Small intestine (tissue), 7 donors: ENCODE data around the gene MBD1. TPM values are rescaled to one million over a fixed set of nuclear protein-coding genes. Genes with fewer than 3 reads are reported as not detected.

Experiments
- DNase-seq, 2 donors: peaks; one replicate each; pipeline versions ENCODE4 v3.0.0 to v3.0.0-alpha.2; 2013
- FAIRE-seq: peaks from 2 replicates; lab custom pipeline; 2012; peaks lifted over from hg19 to GRCh38; lab: Jason Lieb, UNC
- H3K27ac ChIP-seq, 3 donors: one replicate each; pipeline ENCODE4 v1.5.1; 2013; ENCODE audit warnings: low read length in 2 of 3, mild to moderate bottlenecking in 2 of 3, control low read depth in 1 of 3, inconsistent platforms in 1 of 3, low read depth in 1 of 3, moderate library complexity in 1 of 3
- H3K27me3 ChIP-seq, 3 donors: one replicate each; pipeline ENCODE4 v1.6.1; 2013; ENCODE audit warnings: low read length in 3 of 3, inconsistent platforms in 1 of 3; ENCODE audit not compliant: control insufficient read depth in 3 of 3, insufficient read depth in 3 of 3
- H3K36me3 ChIP-seq, 3 donors: one replicate each; pipeline ENCODE4 v1.6.1; 2013; ENCODE audit warnings: low read length in 3 of 3, inconsistent platforms in 1 of 3, low read depth in 1 of 3, mild to moderate bottlenecking in 1 of 3, moderate library complexity in 1 of 3; ENCODE audit not compliant: control insufficient read depth in 3 of 3, insufficient read depth in 2 of 3
- H3K4me1 ChIP-seq, 3 donors: one replicate each; pipeline ENCODE4 v1.6.1; 2013; ENCODE audit warnings: low read length in 2 of 3, inconsistent platforms in 1 of 3, low read depth in 1 of 3, mild to moderate bottlenecking in 1 of 3, moderate library complexity in 1 of 3; ENCODE audit not compliant: control insufficient read depth in 3 of 3, insufficient read depth in 2 of 3
- H3K4me3 ChIP-seq, 3 donors: one replicate each; pipeline ENCODE4 v1.5.1; 2013; ENCODE audit warnings: low read length in 3 of 3, control low read depth in 1 of 3, inconsistent platforms in 1 of 3, low read depth in 1 of 3, mild to moderate bottlenecking in 1 of 3, moderate library complexity in 1 of 3
- H3K9me3 ChIP-seq, 2 donors: one replicate each; pipeline ENCODE4 v1.6.1; 2013; ENCODE audit warnings: low read depth in 1 of 2, low read length in 1 of 2; ENCODE audit not compliant: control insufficient read depth in 2 of 2, insufficient read depth in 1 of 2
- WGBS, 3 donors: extraction: QIAGEN DNeasy Blood & Tissue Kit; methylation state at CpG; one replicate each; pipeline ENCODE4 v1.1.7; 2013; 5-methylcytosine and 5-hydroxymethylcytosine counted together
- polyA plus RNA-seq, 4 donors: library from polyadenylated mRNA; stranded (reverse) in 3 of 4; unstranded in 1 of 4; fragments of 200-250 nt in 3 of 4; fragments of 120-200 nt in 1 of 4; gene quantifications; one replicate each; pipeline versions ENCODE4 v1.2.1 to v1.2.3, GENCODE V29; 2013
- donor health status: healthy with polysubstance abuse.
- donor health status: control.
- donor health status: control.
- donor health status: Bipolar disorder and iron deficiency.
- donor health status: healthy.

MBD1 gene
- polyA plus RNA-seq, 4 donors: 26.2 to 67.4 (median 33.5) TPM

DNA sequence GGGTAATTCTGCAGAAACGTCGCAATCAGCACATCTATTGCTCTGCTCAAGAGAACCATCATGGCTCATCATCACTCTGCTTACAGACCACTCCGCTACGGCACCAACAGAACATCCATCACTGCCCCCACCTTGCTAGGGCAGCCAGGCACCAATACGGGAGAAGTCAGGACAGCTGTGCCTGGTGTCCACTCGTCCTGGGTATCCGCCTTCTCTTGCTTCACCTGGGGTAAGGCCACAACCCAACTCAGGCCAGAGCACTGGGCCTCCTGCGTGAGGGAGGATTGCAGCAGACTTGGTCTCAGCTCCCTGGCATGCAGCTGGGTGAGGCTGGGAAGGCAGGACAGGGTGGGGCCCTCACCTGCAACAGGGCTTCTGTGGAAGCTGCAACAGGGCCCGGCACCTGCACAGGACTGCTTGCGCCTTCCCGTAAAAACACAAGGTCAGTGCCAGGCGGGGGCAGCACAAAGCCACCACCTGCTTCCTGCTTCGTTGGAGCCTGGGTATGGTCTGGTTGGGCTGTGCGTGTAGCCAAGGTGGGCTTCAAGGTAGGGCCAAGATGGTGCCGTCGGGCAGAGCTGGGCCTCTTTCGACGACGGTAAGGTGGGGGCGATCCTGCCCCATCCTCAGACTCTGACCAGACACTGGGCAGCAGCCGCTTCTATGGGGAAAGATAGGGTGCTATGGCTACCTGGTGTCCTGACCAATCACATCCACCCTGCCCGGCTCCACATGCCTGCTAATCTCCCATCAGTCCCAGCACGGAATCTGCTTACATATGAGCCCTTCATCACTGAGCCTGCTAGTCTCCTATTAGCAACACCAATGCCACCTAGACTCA lies 7.9 kb downstream of the MBD1 start:
- peaks cover 37 to 68% (median 53%) of the 10 kb centered on the region in 3 donors for H3K36me3 ChIP-seq
- DNase-seq: no peak
- H3K9me3 ChIP-seq: no peaks in the 10 kb centered on the region
- H3K4me3 ChIP-seq: no peak overlapping the region
- WGBS, 3 donors: 90 to 94% (median 92%) methylated on average over 23 of the region's 23 CpGs
- H3K4me1 ChIP-seq: no peaks in the 10 kb centered on the region
- FAIRE-seq: no peak
- no peaks in the 10 kb centered on the region for H3K27me3 ChIP-seq
- no peak overlapping the region for H3K27ac ChIP-seq

DNA sequence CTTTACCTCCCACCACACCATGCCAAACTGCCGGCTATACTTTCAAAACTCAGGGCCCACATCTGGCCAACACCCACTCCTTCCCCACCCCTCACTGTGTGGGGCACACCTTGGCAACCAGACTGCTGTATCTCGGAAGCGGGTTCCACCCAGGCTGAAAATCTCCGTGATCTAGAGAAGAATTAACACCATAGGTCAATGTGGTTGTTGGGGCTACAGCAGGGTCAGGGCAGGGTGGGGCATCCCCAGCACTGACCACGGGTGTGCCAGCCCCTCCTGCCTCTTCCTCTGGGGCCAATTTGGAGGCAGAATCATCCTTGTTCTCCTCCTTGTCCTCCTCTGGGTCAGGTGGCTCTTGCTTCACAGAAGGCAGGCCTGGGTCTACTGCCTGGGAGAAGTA lies 8.8 kb downstream of the MBD1 start:
- H3K4me1 ChIP-seq: no peaks in the 10 kb centered on the region
- 79 to 89% (median 84%) methylated on average over 5 of the region's 5 CpGs for WGBS, 3 donors
- FAIRE-seq (no peak), DNase-seq (no peak)
- H3K36me3 ChIP-seq: peaks cover 37 to 68% (median 53%) of the 10 kb centered on the region in 3 donors
- no peak overlapping the region for H3K4me3 ChIP-seq
- H3K27me3 ChIP-seq: no peaks in the 10 kb centered on the region
- H3K27ac ChIP-seq: no peak overlapping the region
- no peaks in the 10 kb centered on the region for H3K9me3 ChIP-seq

DNA sequence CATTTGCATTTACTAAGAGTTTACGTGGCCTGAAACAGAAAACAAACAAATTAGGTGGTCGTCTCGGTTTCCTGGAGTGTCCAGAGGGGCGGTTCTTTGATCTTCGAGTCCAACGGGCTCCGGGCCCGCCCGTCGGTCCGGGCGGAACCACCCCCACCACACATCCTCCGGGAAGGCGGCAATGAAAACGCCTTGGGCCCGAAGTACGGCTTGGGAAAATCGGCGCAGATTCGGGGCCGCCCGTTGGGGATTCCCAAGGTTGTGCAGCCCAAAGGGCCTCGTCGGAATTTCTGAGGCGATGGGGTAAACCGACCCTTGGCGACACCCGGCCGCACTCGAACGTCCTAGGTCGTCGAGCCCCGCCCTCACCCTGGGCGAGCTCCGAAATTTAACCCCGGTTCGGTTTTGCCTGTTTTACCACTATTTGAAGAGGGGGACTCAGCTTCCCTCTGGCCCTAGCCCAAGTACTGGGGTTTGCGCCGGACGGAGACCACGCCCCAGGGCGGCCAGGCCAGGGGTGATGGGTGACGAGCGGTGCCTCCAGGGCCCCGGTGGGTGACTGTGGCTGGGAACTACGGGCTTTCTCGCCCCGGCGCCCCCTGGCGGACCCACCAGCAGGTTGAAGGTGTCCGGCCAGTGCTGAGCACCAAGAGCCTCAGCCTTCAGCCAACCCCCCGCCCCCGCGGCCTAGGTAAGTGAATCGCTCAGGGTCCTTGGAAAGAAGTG lies 13.1 kb downstream of the MBD1 start:
- H3K4me1 ChIP-seq: peaks cover 0 to 4% (median 2%) of the 10 kb centered on the region in 3 donors
- H3K9me3 ChIP-seq: no peaks in the 10 kb centered on the region
- no peaks in the 10 kb centered on the region for H3K27me3 ChIP-seq
- 15 to 37% (median 31%) methylated on average over 56 of the region's 56 CpGs for WGBS, 3 donors
- DNase-seq: peak; percentile 57 to 81
- H3K27ac ChIP-seq: peak overlapping the region in 1 of 3 donors; percentile 84
- peak overlapping the region in 2 of 3 donors; percentile 44 to 53 for H3K4me3 ChIP-seq
- no peak for FAIRE-seq
- peaks cover 13 to 29% (median 21%) of the 10 kb centered on the region in 3 donors for H3K36me3 ChIP-seq

DNA sequence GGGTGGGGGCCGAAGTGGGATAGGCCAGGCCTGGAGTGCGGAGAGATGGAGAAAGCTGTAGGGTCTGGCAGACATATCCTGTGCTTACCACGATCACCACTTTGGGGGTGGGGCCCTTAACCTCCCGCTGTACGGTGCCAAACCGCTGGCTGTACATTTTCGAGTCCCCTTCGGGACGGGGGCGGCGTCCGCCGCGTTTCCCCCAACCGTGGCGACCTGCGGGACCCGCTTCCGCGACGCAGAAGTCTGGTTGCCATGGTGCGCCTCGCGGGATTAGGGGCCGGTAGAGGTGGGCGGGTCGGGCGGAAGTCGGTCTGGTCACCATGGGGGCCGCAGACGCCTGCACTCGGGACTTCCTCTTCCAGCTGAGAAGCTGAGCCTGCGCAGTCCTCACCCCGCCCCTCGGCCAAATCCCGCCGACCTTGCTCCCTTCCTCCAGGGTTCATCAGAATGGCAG lies 15.0 kb downstream of the MBD1 start, which contains the start of gene CFAP53:
Gene CFAP53, minus strand, starts transcription at position 248 of the 457 bp plus-strand sequence. Its CDS starts 91 bp downstream, at position 157.
- peak within 1 kb of the TSS; percentile 54 to 87 (median 58) for H3K4me3 ChIP-seq
- no peaks in the 10 kb centered on the region for H3K9me3 ChIP-seq
- peak within 1 kb of the TSS in 1 of 3 donors; percentile 52 for H3K27ac ChIP-seq
- peak; percentile 85 to 96 for DNase-seq
- H3K36me3 ChIP-seq: peaks cover 4 to 14% (median 10%) of the 10 kb centered on the region in 3 donors
- H3K4me1 ChIP-seq: peaks cover 0 to 4% (median 2%) of the 10 kb centered on the region in 3 donors
- WGBS, 3 donors: 0 to 1% (median 1%) methylated on average over 37 of the region's 37 CpGs
- FAIRE-seq: no peak
- H3K27me3 ChIP-seq: no peaks in the 10 kb centered on the region

DNA sequence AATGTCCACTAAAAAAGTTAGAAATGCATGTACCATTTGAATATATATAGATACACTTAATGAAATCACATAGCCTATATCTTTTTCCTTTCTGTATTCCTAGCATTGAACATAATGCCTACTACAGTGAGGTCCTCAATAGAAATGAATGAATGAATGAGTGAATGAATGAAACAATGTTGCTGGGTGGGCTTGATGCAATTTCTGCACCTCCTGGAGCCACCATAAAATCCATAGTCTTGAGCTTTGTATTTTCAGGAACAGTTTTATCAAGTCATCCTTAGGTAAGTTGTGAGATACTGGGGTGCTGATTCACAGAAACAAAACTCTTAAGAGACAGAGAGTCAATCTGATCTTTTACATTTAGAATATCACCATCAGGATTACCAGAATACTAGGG lies 18.3 kb downstream of the MBD1 start:
- Histone ChIP-seq H3K9me3 (no peaks in the 10 kb centered on the region), H3K27ac (no peak overlapping the region), H3K4me3 (no peak overlapping the region), H3K4me1 (peaks cover 0 to 4% (median 2%) of the 10 kb centered on the region in 3 donors), H3K27me3 (no peaks in the 10 kb centered on the region), H3K36me3 (no peaks in the 10 kb centered on the region)
- DNase-seq (no peak), FAIRE-seq (no peak)

DNA sequence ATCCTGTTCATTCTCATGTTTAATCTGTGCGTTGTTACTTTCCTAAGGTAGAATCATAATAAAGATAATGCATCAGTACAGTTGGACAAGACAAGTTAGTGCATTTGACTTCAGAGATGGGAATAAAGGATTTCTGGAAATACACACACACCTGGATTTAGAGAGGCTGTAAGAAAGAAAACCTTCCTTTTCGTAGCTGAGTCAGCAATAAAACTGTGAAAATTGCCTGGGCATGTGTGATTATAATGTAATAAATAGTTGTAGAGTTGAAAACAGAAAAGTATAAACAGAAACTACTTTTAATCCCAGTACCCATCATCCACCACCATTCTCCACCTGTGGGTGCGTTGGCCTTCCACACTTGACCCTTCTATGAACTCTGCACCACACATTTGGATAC lies 30.4 kb downstream of the MBD1 start:
- Histone ChIP-seq H3K4me1 (no peaks in the 10 kb centered on the region), H3K4me3 (no peak overlapping the region), H3K27ac (no peak overlapping the region), H3K9me3 (no peaks in the 10 kb centered on the region), H3K36me3 (no peaks in the 10 kb centered on the region), H3K27me3 (no peaks in the 10 kb centered on the region)
- FAIRE-seq (no peak), DNase-seq (no peak)
- 71 to 76% (median 73%) methylated on average over 3 of the region's 3 CpGs for WGBS, 3 donors

DNA sequence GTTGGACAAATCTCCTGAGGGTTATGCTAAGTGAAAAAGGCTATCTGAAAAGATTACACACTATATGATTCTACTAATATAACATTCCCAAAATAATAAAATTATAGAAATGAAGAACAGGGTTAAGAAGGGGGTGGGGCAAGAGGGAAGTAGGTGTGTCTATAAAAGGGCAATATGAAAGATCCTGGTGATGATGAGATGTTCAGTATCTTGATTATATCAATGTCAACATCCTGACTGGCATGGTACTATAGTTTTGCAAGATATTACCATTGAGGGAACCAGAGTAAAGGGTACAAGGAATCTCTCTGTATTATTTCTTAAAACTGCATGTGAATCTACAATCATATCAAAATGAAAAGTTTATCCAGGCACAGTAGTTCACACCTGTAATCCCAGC lies 31.7 kb downstream of the MBD1 start:
- H3K27me3 ChIP-seq: no peaks in the 10 kb centered on the region
- no peak for FAIRE-seq
- peaks cover 0 to 3% of the 10 kb centered on the region in 2 donors for H3K9me3 ChIP-seq
- DNase-seq: no peak
- H3K4me1 ChIP-seq: no peaks in the 10 kb centered on the region
- no peaks in the 10 kb centered on the region for H3K36me3 ChIP-seq
- H3K27ac ChIP-seq: no peak overlapping the region
- no peak overlapping the region for H3K4me3 ChIP-seq

DNA sequence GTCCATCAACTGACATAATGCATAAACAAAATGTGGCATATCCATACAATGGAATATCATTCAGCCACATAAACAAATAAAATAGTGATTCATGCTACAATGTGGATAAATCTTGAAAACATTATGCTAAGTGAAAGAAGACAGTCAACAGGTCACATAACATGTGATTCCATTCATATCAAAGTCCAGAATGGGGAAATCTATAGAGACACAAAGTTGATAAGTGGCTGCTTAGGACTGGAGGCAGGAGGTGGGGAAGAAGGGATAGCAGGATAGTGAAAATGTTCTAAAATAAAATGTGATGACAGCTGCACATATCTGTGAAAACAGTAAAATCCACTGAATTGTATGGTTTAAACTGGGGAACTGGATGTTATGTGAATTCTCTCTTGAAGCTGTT lies 33.8 kb downstream of the MBD1 start:
- H3K9me3 ChIP-seq: peaks cover 0 to 5% of the 10 kb centered on the region in 2 donors
- H3K36me3 ChIP-seq: no peaks in the 10 kb centered on the region
- no peaks in the 10 kb centered on the region for H3K27me3 ChIP-seq
- H3K4me3 ChIP-seq: no peak overlapping the region
- FAIRE-seq (no peak), DNase-seq (peak; percentile 25 to 31)
- H3K4me1 ChIP-seq: no peaks in the 10 kb centered on the region
- no peak overlapping the region for H3K27ac ChIP-seq
